Measurements from ENCODE around the gene CDC16.

DNA sequence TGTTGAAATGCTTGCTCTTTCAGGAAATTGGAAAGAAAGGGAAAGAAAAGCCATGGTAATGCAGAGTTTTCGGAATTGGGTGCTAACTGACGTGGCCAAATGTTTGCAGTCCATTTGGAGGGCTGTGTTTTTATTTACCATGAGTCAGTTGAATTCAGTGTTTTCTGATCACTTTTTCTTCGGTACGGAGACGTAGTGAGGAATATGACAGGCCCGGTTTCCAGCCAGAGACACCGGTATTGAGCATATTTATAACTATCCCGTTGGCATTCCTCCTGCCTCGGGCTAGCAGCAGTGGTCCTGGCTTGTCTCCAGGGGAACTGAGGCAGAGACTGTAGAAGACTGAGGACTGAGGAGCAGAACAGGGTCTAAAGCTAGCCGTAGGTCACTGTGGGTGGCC is 1.0 kb downstream of the CDC16 start:
- no peak for TF ChIP-seq POLR2AphosphoS5 (IDR thresholded peaks at IDR 0.05; ENCODE audit: low read depth, low read length)
- TF ChIP-seq TAF1 (IDR thresholded peaks at IDR 0.05; ENCODE audit: borderline replicate concordance, low read depth, low read length), result no peak

Data from GM12892 (cell line).